Caco-2 (cell line): ENCODE measurements around the gene FCHSD2. TPM values are rescaled to one million over a fixed set of nuclear protein-coding genes. Genes with fewer than 3 reads are reported as not detected.
A peak's percentile ranks its signal among the peaks of the same experiment; 100 is the strongest.

Source experiments
- BruUV-seq: library from RNA; stranded (reverse); fragments of 400-500 nt; replicated peaks from 2 replicates; lab custom pipeline; 2021; lab: Mats Ljungman, UMichigan
- CTCF ChIA-PET: fragments of 300-600 bp; sonication (Branson Sonifier 250); formaldehyde crosslinking; loops from one replicate; lab custom pipeline; 2022; ENCODE audit warnings: antibody characterized with exemption; lab: Charles Lee
- POLR2A ChIA-PET: fragments of 300-600 bp; sonication (Branson Sonifier 250); formaldehyde crosslinking; loops from one replicate; lab custom pipeline; 2022; ENCODE audit warnings: antibody characterized with exemption; lab: Charles Lee
- DNase-seq, 2 experiments: peaks; one replicate each; pipeline versions ENCODE4 v3.0.0 to v3.0.0-alpha.2; 2020 to 2022
- H3K27me3 ChIP-seq: replicated peaks from 2 replicates; pipeline ENCODE4 v1.6.0; 2011; ENCODE audit warnings: low read length; ENCODE audit not compliant: control insufficient read depth, insufficient read depth
- H3K36me3 ChIP-seq: 2 replicates; pipeline ENCODE4 v1.5.1; 2011; ENCODE audit warnings: low read length; ENCODE audit not compliant: control insufficient read depth, insufficient read depth
- H3K4me1 ChIP-seq: fragments of 250-450 bp; sonication (Bioruptor Pico); 2 replicates; pipeline ENCODE4 v1.5.1; 2020; ENCODE audit warnings: mild to moderate bottlenecking
- H3K4me3 ChIP-seq: 2 replicates; pipeline ENCODE4 v1.5.1; 2011; ENCODE audit warnings: low read depth, mild to moderate bottlenecking, control low read depth, low read length
- H3K9me3 ChIP-seq: fragments of 250-450 bp; sonication (Bioruptor Pico); 2 replicates; pipeline ENCODE4 v1.5.1; 2020; ENCODE audit warnings: mild to moderate bottlenecking, moderate library complexity
- H3K27ac Mint-ChIP-seq: one replicate; pipeline ENCODE4 v1.8.0; 2022; ENCODE audit warnings: mixed read lengths; ENCODE audit not compliant: unreplicated experiment
- H3K27me3 Mint-ChIP-seq: one replicate; pipeline ENCODE4 v1.8.0; 2022; ENCODE audit warnings: mixed read lengths; ENCODE audit not compliant: insufficient read depth, unreplicated experiment
- H3K36me3 Mint-ChIP-seq: one replicate; pipeline ENCODE4 v1.8.0; 2022; ENCODE audit warnings: mild to moderate bottlenecking, mixed read lengths; ENCODE audit not compliant: insufficient read depth, unreplicated experiment
- H3K4me1 Mint-ChIP-seq: one replicate; pipeline ENCODE4 v1.8.0; 2022; ENCODE audit warnings: low read depth, mixed read lengths; ENCODE audit not compliant: unreplicated experiment
- H3K4me3 Mint-ChIP-seq: one replicate; pipeline ENCODE4 v1.8.0; 2022; ENCODE audit warnings: mild to moderate bottlenecking, moderate library complexity, mixed read lengths; ENCODE audit not compliant: unreplicated experiment
- H3K9me3 Mint-ChIP-seq: one replicate; pipeline ENCODE4 v1.8.0; 2022; ENCODE audit warnings: mixed read lengths; ENCODE audit not compliant: unreplicated experiment
- intact Hi-C: fragments of 100-400 bp; cut with micrococcal nuclease; formaldehyde crosslinking; loops from one replicate; pipeline ENCODE4 v1.10.0; 2022; ENCODE audit not compliant: unreplicated experiment
- total RNA-seq: library from RNA; stranded (reverse); gene quantifications from 2 replicates; pipeline ENCODE4 v1.2.3, GENCODE V29; 2022
- TF ChIP-seq, protein P1 (sequence below), 2 experiments: fragments of 200-600 bp in 1 of 2; IDR thresholded peaks; 1 replicate in 1 of 2; 2 replicates in 1 of 2; pipeline versions ENCODE4 v1.5.1 to v1.8.0; 2011 to 2022; ENCODE audit warnings: antibody characterized with exemption in 1 of 2, control low read depth in 1 of 2, inconsistent platforms in 1 of 2, low read depth in 1 of 2, low read length in 1 of 2, mild to moderate bottlenecking in 1 of 2, moderate library complexity in 1 of 2; ENCODE audit not compliant: insufficient read depth in 1 of 2, severe bottlenecking in 1 of 2, unreplicated experiment in 1 of 2

The FCHSD2 gene
- total RNA-seq, 1 experiment from 2014 or later: 32.7 TPM

- Mint-ChIP-seq H3K9me3 (no peaks in the 10 kb centered on the region), H3K4me1 (peaks cover 24% of the 10 kb centered on the region), H3K4me3 (peak overlapping the region; percentile 96), H3K36me3 (peaks cover 23% of the 10 kb centered on the region), H3K27ac (peak overlapping the region; percentile 93), H3K27me3 (no peaks in the 10 kb centered on the region)
- no peaks in the 10 kb centered on the region for H3K27me3 ChIP-seq
- peak; percentile 36 to 48 for DNase-seq
- H3K4me3 ChIP-seq: peak overlapping the region; percentile 96
- peaks cover 28% of the 10 kb centered on the region for H3K4me1 ChIP-seq
- TF ChIP-seq, protein P1, sequence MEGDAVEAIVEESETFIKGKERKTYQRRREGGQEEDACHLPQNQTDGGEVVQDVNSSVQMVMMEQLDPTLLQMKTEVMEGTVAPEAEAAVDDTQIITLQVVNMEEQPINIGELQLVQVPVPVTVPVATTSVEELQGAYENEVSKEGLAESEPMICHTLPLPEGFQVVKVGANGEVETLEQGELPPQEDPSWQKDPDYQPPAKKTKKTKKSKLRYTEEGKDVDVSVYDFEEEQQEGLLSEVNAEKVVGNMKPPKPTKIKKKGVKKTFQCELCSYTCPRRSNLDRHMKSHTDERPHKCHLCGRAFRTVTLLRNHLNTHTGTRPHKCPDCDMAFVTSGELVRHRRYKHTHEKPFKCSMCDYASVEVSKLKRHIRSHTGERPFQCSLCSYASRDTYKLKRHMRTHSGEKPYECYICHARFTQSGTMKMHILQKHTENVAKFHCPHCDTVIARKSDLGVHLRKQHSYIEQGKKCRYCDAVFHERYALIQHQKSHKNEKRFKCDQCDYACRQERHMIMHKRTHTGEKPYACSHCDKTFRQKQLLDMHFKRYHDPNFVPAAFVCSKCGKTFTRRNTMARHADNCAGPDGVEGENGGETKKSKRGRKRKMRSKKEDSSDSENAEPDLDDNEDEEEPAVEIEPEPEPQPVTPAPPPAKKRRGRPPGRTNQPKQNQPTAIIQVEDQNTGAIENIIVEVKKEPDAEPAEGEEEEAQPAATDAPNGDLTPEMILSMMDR (IDR thresholded peaks at IDR 0.05; ENCODE audit: insufficient read depth in 1 of 2, low read depth in 1 of 2, low read length in 1 of 2, severe bottlenecking in 1 of 2, unreplicated experiment in 1 of 2): no peak
- BruUV-seq: TSS peak; percentile 35
- H3K36me3 ChIP-seq: no peaks in the 10 kb centered on the region
- intact Hi-C loops: loop anchor here (2.0 to 5.0 kb wide), 3 partner anchors 36 to 221 kb away; no protein-coding TSS in a partner anchor
- CTCF ChIA-PET: interaction anchor here (0.6 to 1.3 kb wide), 13 partner anchors 8 to 1181 kb away, joined by 3 to 15 read pairs (median 5); no protein-coding TSS in a partner anchor
- no peaks in the 10 kb centered on the region for H3K9me3 ChIP-seq
- POLR2A ChIA-PET: interaction anchor here (0.7 to 1.3 kb wide), 4 partner anchors 15 to 908 kb away, joined by 3 to 12 read pairs (median 6); no protein-coding TSS in a partner anchor
Measured at GRCh38 chr11:73143126-73143838, 1.2 kb upstream of the FCHSD2 start.

GRCh38 chr11:73141309-73142127 lies 600 bp downstream of the FCHSD2 start:
- Histone ChIP-seq H3K9me3 (no peaks in the 10 kb centered on the region), H3K4me3 (peak overlapping the region; percentile 96), H3K36me3 (no peaks in the 10 kb centered on the region), H3K4me1 (peaks cover 28% of the 10 kb centered on the region), H3K27me3 (no peaks in the 10 kb centered on the region)
- peaks cover 23% of the 10 kb centered on the region for H3K36me3 Mint-ChIP-seq
- TF ChIP-seq, protein P1 (IDR thresholded peaks at IDR 0.05; ENCODE audit: insufficient read depth in 1 of 2, low read depth in 1 of 2, low read length in 1 of 2, severe bottlenecking in 1 of 2, unreplicated experiment in 1 of 2): peak in 1 of 2 experiments; percentile 20
- no peaks in the 10 kb centered on the region for H3K27me3 Mint-ChIP-seq
- peaks cover 24% of the 10 kb centered on the region for H3K4me1 Mint-ChIP-seq
- no TSS peak for BruUV-seq
- intact Hi-C loops: loop anchor here (2.0 to 5.0 kb wide), 4 partner anchors 37 to 219 kb away; no protein-coding TSS in a partner anchor
- peak overlapping the region; percentile 96 for H3K4me3 Mint-ChIP-seq
- no peaks in the 10 kb centered on the region for H3K9me3 Mint-ChIP-seq
- POLR2A ChIA-PET: interaction anchor here (0.6 to 1.0 kb wide), 2 partner anchors 85 to 415 kb away, joined by 3 to 4 read pairs; no protein-coding TSS in a partner anchor
- peak overlapping the region; percentile 93 for H3K27ac Mint-ChIP-seq
- CTCF ChIA-PET: interaction anchor here (1.0 to 1.2 kb wide), 8 partner anchors 18 to 292 kb away, joined by 3 to 34 read pairs (median 5); no protein-coding TSS in a partner anchor
- peak; percentile 86 to 89 for DNase-seq

DNA sequence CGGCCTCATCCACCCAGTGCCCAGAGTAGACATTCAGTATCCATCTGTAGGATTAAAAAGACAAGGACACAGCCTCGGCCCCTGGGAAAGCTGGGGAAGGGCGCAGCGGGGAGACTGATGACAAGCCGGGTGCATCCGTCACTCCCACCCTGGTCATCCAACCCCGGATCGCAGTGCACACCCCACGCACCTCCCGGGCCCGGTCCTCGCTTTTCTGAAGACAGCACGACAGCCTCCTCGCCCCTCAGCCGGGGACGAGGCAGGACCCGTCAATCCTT lies 1.1 kb downstream of the FCHSD2 start:
- peak; percentile 36 to 43 for DNase-seq
- ChIA-PET POLR2A (no interaction called here), CTCF (no interaction called here)
- BruUV-seq: no TSS peak
- H3K4me3 ChIP-seq: peak overlapping the region; percentile 96
- H3K36me3 Mint-ChIP-seq: peaks cover 27% of the 10 kb centered on the region
- H3K36me3 ChIP-seq: no peaks in the 10 kb centered on the region
- H3K4me3 Mint-ChIP-seq: peak overlapping the region; percentile 96
- H3K4me1 Mint-ChIP-seq: peaks cover 27% of the 10 kb centered on the region
- H3K4me1 ChIP-seq: peaks cover 28% of the 10 kb centered on the region
- intact Hi-C loops: loop anchor here (2.0 to 5.0 kb wide), 3 partner anchors 82 to 219 kb away; no protein-coding TSS in a partner anchor
- H3K9me3 ChIP-seq: no peaks in the 10 kb centered on the region
- H3K27me3 ChIP-seq: no peaks in the 10 kb centered on the region
- no peaks in the 10 kb centered on the region for H3K9me3 Mint-ChIP-seq
- H3K27me3 Mint-ChIP-seq: no peaks in the 10 kb centered on the region
- H3K27ac Mint-ChIP-seq: peak overlapping the region; percentile 72
- TF ChIP-seq, protein P1 (IDR thresholded peaks at IDR 0.05; ENCODE audit: insufficient read depth in 1 of 2, low read depth in 1 of 2, low read length in 1 of 2, severe bottlenecking in 1 of 2, unreplicated experiment in 1 of 2): no peak
